ENCODE data around the gene PRKCA.

DNA sequence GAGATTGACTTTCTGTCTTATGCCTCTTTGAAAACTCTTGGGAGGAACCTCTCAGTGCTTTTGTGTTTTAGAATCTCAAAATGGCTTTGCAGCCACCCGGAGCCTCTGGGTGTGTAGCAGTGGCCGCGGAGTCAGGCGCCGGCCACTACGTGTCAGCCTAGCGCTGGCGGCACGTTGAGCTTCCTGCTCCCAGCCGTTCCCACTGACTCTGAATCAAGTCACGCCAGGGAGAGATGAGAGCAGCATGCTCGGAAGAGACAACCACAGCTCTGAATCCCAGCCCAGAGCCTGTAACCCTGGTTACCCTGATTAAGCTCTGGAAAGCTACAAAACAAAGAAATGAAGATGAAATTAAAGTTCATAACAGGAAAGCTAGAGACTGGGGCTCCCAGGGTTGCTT lies 435.1 kb downstream of the PRKCA start:
- TF ChIP-seq, protein P1, sequence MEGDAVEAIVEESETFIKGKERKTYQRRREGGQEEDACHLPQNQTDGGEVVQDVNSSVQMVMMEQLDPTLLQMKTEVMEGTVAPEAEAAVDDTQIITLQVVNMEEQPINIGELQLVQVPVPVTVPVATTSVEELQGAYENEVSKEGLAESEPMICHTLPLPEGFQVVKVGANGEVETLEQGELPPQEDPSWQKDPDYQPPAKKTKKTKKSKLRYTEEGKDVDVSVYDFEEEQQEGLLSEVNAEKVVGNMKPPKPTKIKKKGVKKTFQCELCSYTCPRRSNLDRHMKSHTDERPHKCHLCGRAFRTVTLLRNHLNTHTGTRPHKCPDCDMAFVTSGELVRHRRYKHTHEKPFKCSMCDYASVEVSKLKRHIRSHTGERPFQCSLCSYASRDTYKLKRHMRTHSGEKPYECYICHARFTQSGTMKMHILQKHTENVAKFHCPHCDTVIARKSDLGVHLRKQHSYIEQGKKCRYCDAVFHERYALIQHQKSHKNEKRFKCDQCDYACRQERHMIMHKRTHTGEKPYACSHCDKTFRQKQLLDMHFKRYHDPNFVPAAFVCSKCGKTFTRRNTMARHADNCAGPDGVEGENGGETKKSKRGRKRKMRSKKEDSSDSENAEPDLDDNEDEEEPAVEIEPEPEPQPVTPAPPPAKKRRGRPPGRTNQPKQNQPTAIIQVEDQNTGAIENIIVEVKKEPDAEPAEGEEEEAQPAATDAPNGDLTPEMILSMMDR (IDR thresholded peaks at IDR 0.05) = peak in 1 of 7 experiments; percentile 14
- no peak for TF ChIP-seq POLR2A (IDR thresholded peaks at IDR 0.05)
